HepG2 (cell line): ENCODE results near the gene PLCB4. TPM values are rescaled to one million over a fixed set of nuclear protein-coding genes. Genes with fewer than 3 reads are reported as not detected.

Experiments used
- ATAC-seq: fragments of 200-7000 bp; cut with Tn5 transposase; 3 replicates; pipeline ENCODE4 v1.9.1; 2020; ENCODE audit warnings: mild to moderate bottlenecking, moderate library complexity
- BruUV-seq: library from RNA; stranded (reverse); fragments of 400-500 nt; replicated peaks from 2 replicates; lab custom pipeline; 2021; lab: Mats Ljungman, UMichigan
- CTCF ChIA-PET: fragments of 300-600 bp; formaldehyde crosslinking; extraction: SDS; loops from one replicate; lab custom pipeline; 2021; ENCODE audit warnings: low total read pairs, inconsistent platforms, low intra/inter-chr PET ratio; lab: Yijun Ruan, JAX
- POLR2A ChIA-PET: fragments of 350-600 bp; sonication (Branson Sonifier 250); formaldehyde crosslinking; loops from one replicate; lab custom pipeline; 2020; ENCODE audit warnings: antibody characterized with exemption, inconsistent platforms; lab: Yijun Ruan, JAX
- DNase-seq: peaks from one replicate; pipeline ENCODE4 v3.0.0-alpha.2; 2015; ENCODE audit warnings: low spot score
- FAIRE-seq: peaks from 3 replicates; lab custom pipeline; 2011; peaks lifted over from hg19 to GRCh38; lab: Jason Lieb, UNC
- H2AFZ ChIP-seq: one replicate; pipeline ENCODE4 v1.6.1; 2011; ENCODE audit warnings: low read length, inconsistent platforms
- H3K27ac ChIP-seq: fragments of 300-600 bp; 3 replicates; pipeline ENCODE4 v1.8.0; 2011; ENCODE audit warnings: mixed run types, mild to moderate bottlenecking, mixed read lengths, low read length, inconsistent platforms; ENCODE audit not compliant: insufficient read depth; ENCODE audit errors: extremely low read length
- H3K27me3 ChIP-seq, 2 experiments: fragments of 200-600 bp in 1 of 2; 2 replicates in 1 of 2; 3 replicates in 1 of 2; pipeline versions ENCODE4 v1.6.0 to v1.8.0; 2011; ENCODE audit warnings: low read length in 2 of 2, mild to moderate bottlenecking in 2 of 2, moderate library complexity in 2 of 2, inconsistent platforms in 1 of 2; ENCODE audit not compliant: insufficient read depth in 2 of 2, control insufficient read depth in 1 of 2
- H3K36me3 ChIP-seq, 2 experiments: fragments of 200-600 bp in 1 of 2; replicated peaks in 1 of 2; 2 replicates in 1 of 2; 3 replicates in 1 of 2; pipeline versions ENCODE4 v1.5.1 to v1.8.0; 2011; ENCODE audit warnings: low read length in 2 of 2, inconsistent platforms in 1 of 2; ENCODE audit not compliant: insufficient read depth in 2 of 2, control insufficient read depth in 1 of 2
- H3K4me1 ChIP-seq: 2 replicates; pipeline ENCODE4 v1.5.1; 2012; ENCODE audit warnings: low read length, inconsistent platforms; ENCODE audit not compliant: insufficient read depth
- H3K4me2 ChIP-seq: 2 replicates; pipeline ENCODE4 v1.6.0; 2011; ENCODE audit warnings: low read depth, low read length, inconsistent platforms
- H3K4me3 ChIP-seq, 3 experiments: fragments of 200-600 bp in 1 of 3; sonication (generic), shearing (Covaris generic) in 1 of 3; replicated peaks in 1 of 3; 2 replicates each; pipeline ENCODE4 v1.5.1; 2011 to 2016; ENCODE audit warnings: low read length in 3 of 3, inconsistent platforms in 2 of 3, low read depth in 2 of 3, mild to moderate bottlenecking in 2 of 3, control low read depth in 1 of 3, mixed read lengths in 1 of 3; ENCODE audit not compliant: insufficient read depth in 1 of 3
- H3K79me2 ChIP-seq: one replicate; pipeline ENCODE4 v1.6.1; 2011; ENCODE audit warnings: low read length, inconsistent platforms; ENCODE audit not compliant: insufficient read depth
- H3K9ac ChIP-seq: 2 replicates; pipeline ENCODE4 v1.6.0; 2011; ENCODE audit warnings: mild to moderate bottlenecking, low read depth, low read length, inconsistent platforms; ENCODE audit not compliant: insufficient read depth
- H3K9me3 ChIP-seq: 2 replicates; pipeline ENCODE4 v1.5.1; 2012; ENCODE audit warnings: mild to moderate bottlenecking, low read length
- H4K20me1 ChIP-seq: 2 replicates; pipeline ENCODE4 v1.6.0; 2011; ENCODE audit warnings: inconsistent platforms, mild to moderate bottlenecking, low read length, moderate library complexity; ENCODE audit not compliant: insufficient read depth
- BHLHE40 ChIP-seq: IDR thresholded peaks from 2 replicates; pipeline ENCODE4 v1.6.1; 2011; ENCODE audit warnings: low read length, improper control_type of control experiment
- CHCHD3 ChIP-seq: sonication (generic); formaldehyde crosslinking; IDR thresholded peaks from 2 replicates; pipeline ENCODE4 v1.8.0; 2022; ENCODE audit warnings: mild to moderate bottlenecking, missing genetic modification reagents, moderate library complexity
- DMAP1 ChIP-seq: IDR thresholded peaks from 2 replicates; pipeline ENCODE4 v1.6.1; 2016
- KDM2A ChIP-seq: sonication (generic); formaldehyde crosslinking; IDR thresholded peaks from 2 replicates; pipeline ENCODE4 v1.4.0; 2020; ENCODE audit warnings: low read depth, missing genetic modification reagents, borderline replicate concordance
- NBN ChIP-seq: fragments of 450-650 bp; conservative IDR thresholded peaks from 2 replicates; pipeline ENCODE4 v1.6.1; 2017
- RBAK ChIP-seq: sonication (generic); formaldehyde crosslinking; IDR thresholded peaks from 2 replicates; pipeline ENCODE4 v1.5.1; 2020; ENCODE audit warnings: mild to moderate bottlenecking, missing genetic modification reagents
- ZSCAN20 ChIP-seq: sonication (generic); formaldehyde crosslinking; IDR thresholded peaks from 2 replicates; pipeline ENCODE4 v1.4.0; 2020; ENCODE audit warnings: missing genetic modification reagents, mild to moderate bottlenecking, borderline replicate concordance
- WGBS: methylation state at CpG from one replicate; pipeline ENCODE4 v1.1.6; 2017; ENCODE audit warnings: low lambda C conversion rate; 5-methylcytosine and 5-hydroxymethylcytosine counted together
- in situ Hi-C: cut with HindIII; loops from 2 replicates; pipeline ENCODE4 v1.10.0; 2017; ENCODE audit warnings: low pct_unique_long_range_greater_than_20kb; ENCODE audit not compliant: extremely low pct_ligation_motif_present
- intact Hi-C: fragments of 100-400 bp; cut with micrococcal nuclease; formaldehyde crosslinking; loops from one replicate; pipeline ENCODE4 v1.10.0; 2022; ENCODE audit not compliant: unreplicated experiment
- polyA plus RNA-seq, 8 experiments: library from polyadenylated mRNA; depleted of rRNA in 3 of 8; stranded (reverse) in 7 of 8; unstranded in 1 of 8; fragments of >200 nt; fragmentation: Illumina TruSeq in 4 of 8; extraction: Trizol in 4 of 8; gene quantifications; 2 replicates each; pipeline versions ENCODE4 v1.2.1 to v1.2.3, GENCODE V29; 2011 to 2016; ENCODE audit warnings: low read depth in 4 of 8, missing spikeins in 1 of 8, mixed read lengths in 1 of 8; ENCODE audit not compliant: insufficient read depth in 1 of 8
- total RNA-seq, 5 experiments: library from RNA; depleted of rRNA; stranded (reverse); fragments of >200 nt; fragmentation: Illumina TruSeq; extraction: Trizol; gene quantifications; 2 replicates each; pipeline ENCODE4 v1.2.3, GENCODE V29; 2016; ENCODE audit warnings: low read depth in 1 of 5
- TF ChIP-seq, protein P1 (sequence below), 2 experiments: sonication (generic) in 1 of 2; formaldehyde crosslinking in 1 of 2; IDR thresholded peaks; 2 replicates each; pipeline versions ENCODE4 v1.5.1 to v1.6.1; 2011 to 2020; ENCODE audit warnings: borderline replicate concordance in 1 of 2, low read depth in 1 of 2, low read length in 1 of 2, mild to moderate bottlenecking in 1 of 2, missing genetic modification reagents in 1 of 2, moderate library complexity in 1 of 2
- TF ChIP-seq, protein P2 (sequence below): sonication (generic); formaldehyde crosslinking; IDR thresholded peaks from 2 replicates; pipeline ENCODE4 v1.4.0; 2020; ENCODE audit warnings: missing genetic modification reagents

The PLCB4 gene
- total and polyA plus RNA-seq, 2 of the 13 experiments (the other 11 are each of a cell fraction or from before 2014, with no cell fraction given) = 0.01 TPM; not detected in 1

DNA sequence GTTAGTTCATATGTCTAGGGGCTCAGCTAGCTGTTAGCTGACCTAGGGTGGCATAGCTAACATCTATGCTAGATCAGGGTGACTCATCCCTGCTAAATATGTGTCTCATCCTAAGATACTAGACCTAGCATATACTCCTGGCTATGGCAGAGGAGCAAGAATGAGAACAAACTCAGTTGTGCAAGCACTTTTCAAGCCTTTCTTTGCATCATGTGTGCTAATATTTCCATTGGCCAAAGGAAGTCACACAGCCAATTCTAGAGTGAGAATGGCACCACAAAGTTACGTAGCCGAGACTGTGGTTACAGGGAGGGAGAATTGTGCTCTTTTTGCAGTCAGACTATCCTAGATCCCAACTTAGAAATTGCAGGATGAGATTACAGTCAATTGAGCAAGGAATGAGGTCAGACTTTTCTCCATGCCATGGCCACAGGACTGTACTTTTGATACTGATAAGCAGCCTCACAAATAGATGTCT lies 78.7 kb downstream of the PLCB4 start:
- POLR2A ChIA-PET = no interaction called here
- no TSS peak for BruUV-seq
- no peak overlapping the region for H3K9ac ChIP-seq
- CTCF ChIA-PET = no interaction called here
- H3K9me3 ChIP-seq = peaks cover 7% of the 10 kb centered on the region
- in situ Hi-C loops (no loop called here), intact Hi-C loops (no loop called here)
- no peak overlapping the region for H3K4me2 ChIP-seq
- 6% methylated on average over 2 of the region's 2 CpGs for WGBS
- H3K79me2 ChIP-seq = no peaks in the 10 kb centered on the region
- no peak overlapping the region for H2AFZ ChIP-seq
- TF ChIP-seq ZSCAN20 (CRISPR knock-in tag) (no peak), BHLHE40 (no peak), KDM2A (no peak), RBAK (CRISPR knock-in tag) (no peak), DMAP1 (no peak), NBN (no peak), CHCHD3 (no peak)
- TF ChIP-seq, protein P1, sequence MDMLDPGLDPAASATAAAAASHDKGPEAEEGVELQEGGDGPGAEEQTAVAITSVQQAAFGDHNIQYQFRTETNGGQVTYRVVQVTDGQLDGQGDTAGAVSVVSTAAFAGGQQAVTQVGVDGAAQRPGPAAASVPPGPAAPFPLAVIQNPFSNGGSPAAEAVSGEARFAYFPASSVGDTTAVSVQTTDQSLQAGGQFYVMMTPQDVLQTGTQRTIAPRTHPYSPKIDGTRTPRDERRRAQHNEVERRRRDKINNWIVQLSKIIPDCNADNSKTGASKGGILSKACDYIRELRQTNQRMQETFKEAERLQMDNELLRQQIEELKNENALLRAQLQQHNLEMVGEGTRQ (IDR thresholded peaks at IDR 0.05; ENCODE audit: low read depth, low read length) = no peak
- TF ChIP-seq, protein P1 (CRISPR knock-in tag; IDR thresholded peaks at IDR 0.05; ENCODE audit: borderline replicate concordance) = no peak
- TF ChIP-seq, protein P2, sequence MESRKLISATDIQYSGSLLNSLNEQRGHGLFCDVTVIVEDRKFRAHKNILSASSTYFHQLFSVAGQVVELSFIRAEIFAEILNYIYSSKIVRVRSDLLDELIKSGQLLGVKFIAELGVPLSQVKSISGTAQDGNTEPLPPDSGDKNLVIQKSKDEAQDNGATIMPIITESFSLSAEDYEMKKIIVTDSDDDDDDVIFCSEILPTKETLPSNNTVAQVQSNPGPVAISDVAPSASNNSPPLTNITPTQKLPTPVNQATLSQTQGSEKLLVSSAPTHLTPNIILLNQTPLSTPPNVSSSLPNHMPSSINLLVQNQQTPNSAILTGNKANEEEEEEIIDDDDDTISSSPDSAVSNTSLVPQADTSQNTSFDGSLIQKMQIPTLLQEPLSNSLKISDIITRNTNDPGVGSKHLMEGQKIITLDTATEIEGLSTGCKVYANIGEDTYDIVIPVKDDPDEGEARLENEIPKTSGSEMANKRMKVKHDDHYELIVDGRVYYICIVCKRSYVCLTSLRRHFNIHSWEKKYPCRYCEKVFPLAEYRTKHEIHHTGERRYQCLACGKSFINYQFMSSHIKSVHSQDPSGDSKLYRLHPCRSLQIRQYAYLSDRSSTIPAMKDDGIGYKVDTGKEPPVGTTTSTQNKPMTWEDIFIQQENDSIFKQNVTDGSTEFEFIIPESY (CRISPR knock-in tag) = no peak
- FAIRE-seq = no peak
- no peak overlapping the region for H3K27ac ChIP-seq
- no peaks in the 10 kb centered on the region for H3K36me3 ChIP-seq
- ATAC-seq = no peak
- H4K20me1 ChIP-seq = no peaks in the 10 kb centered on the region
- H3K4me1 ChIP-seq = no peaks in the 10 kb centered on the region
- no peak for DNase-seq
- no peaks in the 10 kb centered on the region for H3K27me3 ChIP-seq
- H3K4me3 ChIP-seq = no peak overlapping the region
